ENCODE data around the gene HS3ST2.

DNA sequence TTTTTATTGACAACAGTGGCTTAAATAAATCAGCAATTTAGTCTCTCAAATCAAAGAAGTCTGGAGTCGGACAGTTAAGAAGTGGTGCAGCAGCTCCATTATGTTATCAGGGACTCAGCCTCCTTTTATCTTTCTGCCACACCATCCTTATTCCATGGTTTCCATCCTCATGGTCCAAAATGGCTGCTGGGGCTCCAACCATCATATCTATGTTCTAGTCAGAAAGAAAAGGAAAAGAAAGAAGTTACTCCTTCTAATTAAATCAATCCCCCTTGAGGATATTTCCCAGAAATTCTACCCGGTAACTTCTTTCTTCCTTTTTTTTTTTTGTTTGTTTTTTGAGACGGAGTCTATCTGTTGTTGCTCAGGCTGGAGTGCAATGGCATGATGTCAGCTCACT is 109.5 kb downstream of the HS3ST2 start:
- no peak for TF ChIP-seq POLR2A (IDR thresholded peaks at IDR 0.05)
- TF ChIP-seq, protein P1, sequence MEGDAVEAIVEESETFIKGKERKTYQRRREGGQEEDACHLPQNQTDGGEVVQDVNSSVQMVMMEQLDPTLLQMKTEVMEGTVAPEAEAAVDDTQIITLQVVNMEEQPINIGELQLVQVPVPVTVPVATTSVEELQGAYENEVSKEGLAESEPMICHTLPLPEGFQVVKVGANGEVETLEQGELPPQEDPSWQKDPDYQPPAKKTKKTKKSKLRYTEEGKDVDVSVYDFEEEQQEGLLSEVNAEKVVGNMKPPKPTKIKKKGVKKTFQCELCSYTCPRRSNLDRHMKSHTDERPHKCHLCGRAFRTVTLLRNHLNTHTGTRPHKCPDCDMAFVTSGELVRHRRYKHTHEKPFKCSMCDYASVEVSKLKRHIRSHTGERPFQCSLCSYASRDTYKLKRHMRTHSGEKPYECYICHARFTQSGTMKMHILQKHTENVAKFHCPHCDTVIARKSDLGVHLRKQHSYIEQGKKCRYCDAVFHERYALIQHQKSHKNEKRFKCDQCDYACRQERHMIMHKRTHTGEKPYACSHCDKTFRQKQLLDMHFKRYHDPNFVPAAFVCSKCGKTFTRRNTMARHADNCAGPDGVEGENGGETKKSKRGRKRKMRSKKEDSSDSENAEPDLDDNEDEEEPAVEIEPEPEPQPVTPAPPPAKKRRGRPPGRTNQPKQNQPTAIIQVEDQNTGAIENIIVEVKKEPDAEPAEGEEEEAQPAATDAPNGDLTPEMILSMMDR (IDR thresholded peaks at IDR 0.05): no peak

Measured in breast epithelium (tissue), 3 donors.